Kidney epithelial cell (primary cell): Measurements from ENCODE around the gene SIK3. TPM values are rescaled to one million over a fixed set of nuclear protein-coding genes. Genes with fewer than 3 reads are reported as not detected.

Experiments used
- DNase-seq: peaks from one replicate; pipeline ENCODE4 v3.0.0-alpha.2; 2010; ENCODE audit warnings: low read depth
- H3K27me3 ChIP-seq: 2 replicates; pipeline ENCODE4 v1.6.0; 2011; ENCODE audit warnings: low read length; ENCODE audit not compliant: control insufficient read depth, insufficient read depth
- H3K36me3 ChIP-seq: 2 replicates; pipeline ENCODE4 v1.5.1; 2011; ENCODE audit warnings: low read length; ENCODE audit not compliant: control insufficient read depth, insufficient read depth
- H3K4me3 ChIP-seq: 2 replicates; pipeline ENCODE4 v1.5.1; 2011; ENCODE audit warnings: low read depth, mild to moderate bottlenecking, control low read depth, low read length
- total RNA-seq: library from RNA; depleted of rRNA; stranded (reverse); fragments of >200 nt; gene quantifications from 2 replicates; pipeline ENCODE4 v1.2.3, GENCODE V29; 2015
- TF ChIP-seq, protein P1 (sequence below): IDR thresholded peaks from 2 replicates; pipeline ENCODE4 v1.5.1; 2011; ENCODE audit warnings: mild to moderate bottlenecking, moderate library complexity, low read length, control low read depth, inconsistent platforms; ENCODE audit not compliant: insufficient read depth, poor library complexity, severe bottlenecking

SIK3 gene
- total RNA-seq, 1 donor from 2014 or later = 12.9 TPM

DNA sequence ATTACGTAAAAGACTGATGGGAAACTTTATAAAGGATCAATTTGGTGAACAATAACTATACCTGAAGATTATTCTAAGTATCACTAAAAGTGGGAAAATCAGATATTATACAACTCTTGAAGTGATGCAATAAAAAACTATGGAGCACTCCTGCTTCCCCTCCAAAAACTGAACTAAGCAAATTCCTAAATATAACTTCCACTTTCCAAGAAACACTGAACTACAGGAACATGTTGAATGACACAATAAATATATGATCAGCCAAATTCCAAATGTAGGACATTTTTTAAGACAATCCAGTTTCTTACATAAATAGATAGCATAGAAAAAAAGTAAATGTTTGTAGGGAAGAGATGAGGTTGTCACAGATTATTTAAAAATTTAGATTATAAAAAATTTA, 158.7 kb downstream of the SIK3 start:
- H3K27me3 ChIP-seq = no peaks in the 10 kb centered on the region
- no peak overlapping the region for H3K4me3 ChIP-seq
- TF ChIP-seq, protein P1, sequence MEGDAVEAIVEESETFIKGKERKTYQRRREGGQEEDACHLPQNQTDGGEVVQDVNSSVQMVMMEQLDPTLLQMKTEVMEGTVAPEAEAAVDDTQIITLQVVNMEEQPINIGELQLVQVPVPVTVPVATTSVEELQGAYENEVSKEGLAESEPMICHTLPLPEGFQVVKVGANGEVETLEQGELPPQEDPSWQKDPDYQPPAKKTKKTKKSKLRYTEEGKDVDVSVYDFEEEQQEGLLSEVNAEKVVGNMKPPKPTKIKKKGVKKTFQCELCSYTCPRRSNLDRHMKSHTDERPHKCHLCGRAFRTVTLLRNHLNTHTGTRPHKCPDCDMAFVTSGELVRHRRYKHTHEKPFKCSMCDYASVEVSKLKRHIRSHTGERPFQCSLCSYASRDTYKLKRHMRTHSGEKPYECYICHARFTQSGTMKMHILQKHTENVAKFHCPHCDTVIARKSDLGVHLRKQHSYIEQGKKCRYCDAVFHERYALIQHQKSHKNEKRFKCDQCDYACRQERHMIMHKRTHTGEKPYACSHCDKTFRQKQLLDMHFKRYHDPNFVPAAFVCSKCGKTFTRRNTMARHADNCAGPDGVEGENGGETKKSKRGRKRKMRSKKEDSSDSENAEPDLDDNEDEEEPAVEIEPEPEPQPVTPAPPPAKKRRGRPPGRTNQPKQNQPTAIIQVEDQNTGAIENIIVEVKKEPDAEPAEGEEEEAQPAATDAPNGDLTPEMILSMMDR = no peak
- DNase-seq = no peak
- H3K36me3 ChIP-seq = no peaks in the 10 kb centered on the region

- TF ChIP-seq, protein P1 = no peak
- H3K27me3 ChIP-seq = no peaks in the 10 kb centered on the region
- no peaks in the 10 kb centered on the region for H3K36me3 ChIP-seq
- no peak for DNase-seq
- H3K4me3 ChIP-seq = no peak overlapping the region
These were observed 159.7 kb downstream of the SIK3 start for GRCh38 chr11:116938471-116939070.

GRCh38 chr11:116936754-116937446, 161.3 kb downstream of the SIK3 start:
- DNase-seq = no peak
- H3K36me3 ChIP-seq = no peaks in the 10 kb centered on the region
- TF ChIP-seq, protein P1 = no peak
- H3K27me3 ChIP-seq = no peaks in the 10 kb centered on the region
- H3K4me3 ChIP-seq = no peak overlapping the region

DNA sequence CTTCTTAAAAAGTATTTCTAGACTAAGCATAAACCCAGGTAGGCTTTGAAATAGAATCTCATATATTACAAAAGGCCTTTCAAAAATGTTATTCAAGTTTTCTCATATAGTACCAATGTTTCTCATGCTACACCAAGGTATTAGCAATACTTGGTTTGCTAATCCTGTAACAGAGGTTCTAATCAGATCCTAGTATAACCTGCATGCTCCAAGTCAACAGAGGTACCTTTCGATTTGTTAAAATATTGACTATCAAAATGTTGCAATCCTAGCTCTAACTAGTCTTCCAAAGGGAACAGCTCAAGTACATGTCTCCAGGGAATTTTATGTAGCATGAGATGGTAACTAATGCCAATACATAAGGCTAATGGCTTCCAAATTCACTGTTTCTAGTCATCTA, 162.7 kb downstream of the SIK3 start:
- TF ChIP-seq, protein P1 = no peak
- H3K4me3 ChIP-seq = no peak overlapping the region
- no peaks in the 10 kb centered on the region for H3K27me3 ChIP-seq
- DNase-seq = no peak
- H3K36me3 ChIP-seq = no peaks in the 10 kb centered on the region

GRCh38 chr11:116935089-116935488, 163.1 kb downstream of the SIK3 start:
- Histone ChIP-seq H3K36me3 (no peaks in the 10 kb centered on the region), H3K27me3 (no peaks in the 10 kb centered on the region), H3K4me3 (no peak overlapping the region)
- TF ChIP-seq, protein P1 = no peak
- DNase-seq = no peak
